Measurements from ENCODE around the gene MCRIP2. TPM values are rescaled to one million over a fixed set of nuclear protein-coding genes. Genes with fewer than 3 reads are reported as not detected.

MCRIP2 gene
- total RNA-seq, 2 donors from 2014 or later: 110 to 121 TPM

DNA sequence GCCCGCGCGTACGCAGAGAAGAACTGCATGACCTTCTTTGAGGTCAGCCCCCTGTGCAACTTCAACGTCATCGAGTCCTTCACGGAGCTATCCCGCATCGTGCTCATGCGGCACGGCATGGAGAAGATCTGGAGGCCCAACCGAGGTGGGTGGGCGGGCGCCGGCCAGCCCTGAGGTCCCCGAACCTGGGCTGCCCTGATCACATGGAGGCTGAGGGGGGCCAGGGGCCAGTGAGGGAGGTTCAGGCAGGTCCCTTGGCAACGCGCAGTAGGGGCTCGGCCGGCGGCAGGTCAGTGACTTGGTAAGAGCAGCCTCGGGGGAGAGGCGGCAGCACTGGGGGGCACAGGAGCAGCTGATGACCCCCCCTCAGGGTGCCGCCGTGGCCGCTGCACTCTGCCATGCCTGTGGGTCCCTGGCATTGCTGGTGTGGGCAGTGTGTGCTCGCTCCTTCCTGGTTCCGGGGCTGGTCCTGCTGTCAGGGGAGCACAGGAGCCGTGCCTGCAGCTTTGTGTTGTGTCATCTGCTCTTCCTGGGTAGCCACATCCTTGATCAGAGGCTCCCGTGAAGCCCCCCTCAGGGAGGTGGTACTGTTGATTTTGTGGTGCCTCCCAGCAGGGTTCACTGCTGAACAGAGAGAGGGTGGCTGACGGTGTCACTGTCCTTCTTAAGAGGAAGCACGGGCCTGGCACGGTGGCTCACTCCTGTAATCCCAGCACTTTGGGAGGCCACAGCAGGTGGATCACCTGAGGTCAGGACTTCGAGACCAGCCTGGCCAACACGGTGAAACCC is 15.5 kb upstream of the MCRIP2 start:
- peaks cover 5% of the 10 kb centered on the region for H3K36me3 ChIP-seq
- peaks cover 0 to 32% of the 10 kb centered on the region in 2 donors for H3K4me1 ChIP-seq
- DNase-seq (ENCODE audit: low spot score): no peak
- no peak overlapping the region for H3K4me3 ChIP-seq
- no peak overlapping the region for H3K27ac ChIP-seq
- no peaks in the 10 kb centered on the region for H3K9me3 ChIP-seq
- no peaks in the 10 kb centered on the region for H3K27me3 ChIP-seq
- TF ChIP-seq, protein P1, sequence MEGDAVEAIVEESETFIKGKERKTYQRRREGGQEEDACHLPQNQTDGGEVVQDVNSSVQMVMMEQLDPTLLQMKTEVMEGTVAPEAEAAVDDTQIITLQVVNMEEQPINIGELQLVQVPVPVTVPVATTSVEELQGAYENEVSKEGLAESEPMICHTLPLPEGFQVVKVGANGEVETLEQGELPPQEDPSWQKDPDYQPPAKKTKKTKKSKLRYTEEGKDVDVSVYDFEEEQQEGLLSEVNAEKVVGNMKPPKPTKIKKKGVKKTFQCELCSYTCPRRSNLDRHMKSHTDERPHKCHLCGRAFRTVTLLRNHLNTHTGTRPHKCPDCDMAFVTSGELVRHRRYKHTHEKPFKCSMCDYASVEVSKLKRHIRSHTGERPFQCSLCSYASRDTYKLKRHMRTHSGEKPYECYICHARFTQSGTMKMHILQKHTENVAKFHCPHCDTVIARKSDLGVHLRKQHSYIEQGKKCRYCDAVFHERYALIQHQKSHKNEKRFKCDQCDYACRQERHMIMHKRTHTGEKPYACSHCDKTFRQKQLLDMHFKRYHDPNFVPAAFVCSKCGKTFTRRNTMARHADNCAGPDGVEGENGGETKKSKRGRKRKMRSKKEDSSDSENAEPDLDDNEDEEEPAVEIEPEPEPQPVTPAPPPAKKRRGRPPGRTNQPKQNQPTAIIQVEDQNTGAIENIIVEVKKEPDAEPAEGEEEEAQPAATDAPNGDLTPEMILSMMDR (IDR thresholded peaks at IDR 0.05): no peak

- Histone ChIP-seq H3K27ac (no peak overlapping the region), H3K4me1 (peaks cover 0 to 35% of the 10 kb centered on the region in 2 donors), H3K36me3 (peaks cover 5% of the 10 kb centered on the region), H3K27me3 (no peaks in the 10 kb centered on the region), H3K9me3 (no peaks in the 10 kb centered on the region), H3K4me3 (no peak overlapping the region)
- TF ChIP-seq, protein P1 (IDR thresholded peaks at IDR 0.05): no peak
- no peak for DNase-seq (ENCODE audit: low spot score)
Observed at GRCh38 chr16:626787-627453, 14.7 kb upstream of the MCRIP2 start.

DNA sequence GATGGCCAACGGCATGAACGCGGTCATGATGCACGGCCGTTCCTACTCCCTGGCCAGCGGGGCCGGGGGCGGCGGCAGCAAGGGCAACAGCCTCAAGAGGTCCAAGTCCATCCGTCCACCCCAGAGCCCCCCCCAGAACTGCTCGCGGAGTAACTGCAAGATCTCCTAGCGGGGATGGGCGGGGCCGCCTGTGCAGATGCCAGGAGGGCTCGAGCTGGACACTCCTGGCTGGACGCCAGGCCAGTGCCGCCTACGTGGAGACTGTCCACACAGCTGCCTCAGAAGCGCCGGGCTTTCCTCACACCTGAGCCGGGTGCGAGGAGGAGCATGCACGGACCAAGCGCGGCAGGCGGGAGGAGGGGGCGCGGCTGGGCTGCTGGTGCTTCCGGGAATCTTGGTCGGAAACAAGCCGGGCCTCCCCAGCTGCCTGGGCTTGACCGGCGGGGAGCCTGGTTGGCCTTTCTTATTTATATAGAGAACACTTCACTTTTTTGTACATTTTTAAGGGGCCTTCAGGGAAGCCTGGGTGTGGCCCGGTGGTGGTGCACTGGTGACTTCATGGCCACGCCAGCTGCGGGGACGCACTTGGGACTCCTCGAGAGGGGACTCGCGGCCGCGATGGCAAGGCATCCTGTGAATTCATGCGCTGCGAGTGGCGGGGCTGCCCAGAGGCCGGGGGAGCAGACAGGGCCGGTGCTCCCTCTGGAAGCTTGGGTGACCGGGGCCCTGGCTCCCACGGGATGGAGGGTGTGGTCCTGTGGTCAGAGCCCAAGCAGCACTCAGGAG is 14.0 kb upstream of the MCRIP2 start:
- Histone ChIP-seq H3K4me1 (peaks cover 0 to 35% of the 10 kb centered on the region in 2 donors), H3K27ac (no peak overlapping the region)

GRCh38 chr16:628321-629061 is 13.1 kb upstream of the MCRIP2 start:
- Histone ChIP-seq H3K27me3 (no peaks in the 10 kb centered on the region), H3K4me3 (no peak overlapping the region), H3K27ac (no peak overlapping the region), H3K9me3 (no peaks in the 10 kb centered on the region), H3K4me1 (peaks cover 0 to 35% of the 10 kb centered on the region in 2 donors), H3K36me3 (peaks cover 5% of the 10 kb centered on the region)
- TF ChIP-seq, protein P1 (IDR thresholded peaks at IDR 0.05): no peak
- DNase-seq (ENCODE audit: low spot score): no peak

More for the DNA sequence above, 14.0 kb upstream of the MCRIP2 start:
- Histone ChIP-seq H3K9me3 (no peaks in the 10 kb centered on the region), H3K27me3 (no peaks in the 10 kb centered on the region), H3K36me3 (peaks cover 5% of the 10 kb centered on the region), H3K4me3 (no peak overlapping the region)
- TF ChIP-seq, protein P1 (IDR thresholded peaks at IDR 0.05): no peak
- DNase-seq (ENCODE audit: low spot score): no peak

- no peaks in the 10 kb centered on the region for H3K9me3 ChIP-seq
- TF ChIP-seq, protein P1 (IDR thresholded peaks at IDR 0.05): no peak
- DNase-seq (ENCODE audit: low spot score): no peak
- peaks cover 0 to 35% of the 10 kb centered on the region in 2 donors for H3K4me1 ChIP-seq
- peaks cover 11% of the 10 kb centered on the region for H3K36me3 ChIP-seq
- H3K27me3 ChIP-seq: no peaks in the 10 kb centered on the region
- H3K27ac ChIP-seq: no peak overlapping the region
- H3K4me3 ChIP-seq: no peak overlapping the region
Observed at GRCh38 chr16:629185-629832, 12.3 kb upstream of the MCRIP2 start.

All from right atrium auricular region (tissue), 2 donors.